ENCODE measurements around the gene TREM1. TPM values are rescaled to one million over a fixed set of nuclear protein-coding genes. Genes with fewer than 3 reads are reported as not detected.

TREM1 gene
- not detected for total RNA-seq
- polyA plus RNA-seq (2013, experiment 1 of 2) = not detected
- not detected for polyA plus RNA-seq (2013, experiment 2 of 2)
- long read RNA-seq, experiment 1 = 0 reads
- long read RNA-seq, experiment 2 = 0 reads
- long read RNA-seq, experiment 3 = 0 reads
- long read RNA-seq, experiment 4 = 0 reads

GRCh38 chr6:41286544-41287346, at the start of gene TREM1:
Gene TREM1 (minus strand): TSS chr6:41286682. CDS start chr6:41286655, 27 bp downstream.
- 92 to 100% methylated on average over 2 to 8 of the region's 8 CpGs for WGBS, 2 experiments (ENCODE audit: insufficient coverage in 1 of 2, insufficient read length in 1 of 2)
- Histone ChIP-seq H3K4me3 (ENCODE audit: low read length) (no peak within 1 kb of the TSS), H3K9me3 (ENCODE audit: control insufficient read depth, low read length) (no peaks in the 10 kb centered on the region), H3K27me3 (ENCODE audit: control insufficient read depth, insufficient read depth, low read length, poor library complexity, severe bottlenecking) (no peaks in the 10 kb centered on the region), H3K9ac (ENCODE audit: extremely low read depth, low read length, poor library complexity, severe bottlenecking) (no peak within 1 kb of the TSS), H3K27ac (ENCODE audit: low read depth, low read length) (no peak within 1 kb of the TSS), H3K4me1 (ENCODE audit: control insufficient read depth, insufficient read depth, low read length) (no peaks in the 10 kb centered on the region), H3K36me3 (ENCODE audit: control insufficient read depth, insufficient read depth, low read length) (no peaks in the 10 kb centered on the region)
- no peaks in the 10 kb centered on the region for H3K9me3 Mint-ChIP-seq
- DNase-seq = no peak
- peaks cover 4% of the 10 kb centered on the region for H3K4me1 Mint-ChIP-seq
- H3K36me3 Mint-ChIP-seq (ENCODE audit: low read depth) = no peaks in the 10 kb centered on the region
- peaks cover 20% of the 10 kb centered on the region for H3K27me3 Mint-ChIP-seq (ENCODE audit: insufficient read depth)
- no peak within 1 kb of the TSS for H3K4me3 Mint-ChIP-seq
- H3K27ac Mint-ChIP-seq = no peak within 1 kb of the TSS
- TF ChIP-seq CTCF (conservative IDR thresholded peaks at IDR 0.05) = no peak

- no peaks in the 10 kb centered on the region for H3K4me1 ChIP-seq (ENCODE audit: control insufficient read depth, insufficient read depth, low read length)
- Mint-ChIP-seq H3K4me1 (no peaks in the 10 kb centered on the region), H3K4me3 (no peak overlapping the region), H3K27me3 (ENCODE audit: insufficient read depth) (peaks cover 1% of the 10 kb centered on the region), H3K27ac (no peak overlapping the region), H3K9me3 (no peaks in the 10 kb centered on the region), H3K36me3 (ENCODE audit: low read depth) (no peaks in the 10 kb centered on the region)
- H3K36me3 ChIP-seq (ENCODE audit: control insufficient read depth, insufficient read depth, low read length) = no peaks in the 10 kb centered on the region
- 85 to 89% methylated on average over 11 of the region's 11 CpGs for WGBS, 2 experiments (ENCODE audit: insufficient coverage in 1 of 2, insufficient read length in 1 of 2)
- no peak overlapping the region for H3K9ac ChIP-seq (ENCODE audit: extremely low read depth, low read length, poor library complexity, severe bottlenecking)
- H3K4me3 ChIP-seq (ENCODE audit: low read length) = no peak overlapping the region
- H3K27me3 ChIP-seq (ENCODE audit: control insufficient read depth, insufficient read depth, low read length, poor library complexity, severe bottlenecking) = peaks cover 5% of the 10 kb centered on the region
- DNase-seq = no peak
- H3K27ac ChIP-seq (ENCODE audit: low read depth, low read length) = no peak overlapping the region
- H3K9me3 ChIP-seq (ENCODE audit: control insufficient read depth, low read length) = no peaks in the 10 kb centered on the region
- TF ChIP-seq CTCF (conservative IDR thresholded peaks at IDR 0.05) = no peak
Measured at GRCh38 chr6:41335943-41336342, 49.5 kb upstream of the TREM1 start.

- H3K4me1 Mint-ChIP-seq = no peaks in the 10 kb centered on the region
- no peak for DNase-seq
Measured at GRCh38 chr6:41335296-41335695, 48.8 kb upstream of the TREM1 start, which contains the start of gene NCR2. Gene NCR2 (plus strand): TSS chr6:41335608. CDS start chr6:41335877, 269 bp downstream.

More at GRCh38 chr6:41335296-41335695, 48.8 kb upstream of the TREM1 start, which contains the start of gene NCR2:
- Mint-ChIP-seq H3K4me3 (no peak within 1 kb of the TSS), H3K9me3 (no peaks in the 10 kb centered on the region), H3K27ac (no peak within 1 kb of the TSS), H3K27me3 (ENCODE audit: insufficient read depth) (peaks cover 1% of the 10 kb centered on the region), H3K36me3 (ENCODE audit: low read depth) (no peaks in the 10 kb centered on the region)
- no peak for TF ChIP-seq CTCF (conservative IDR thresholded peaks at IDR 0.05)
- Histone ChIP-seq H3K4me3 (ENCODE audit: low read length) (no peak within 1 kb of the TSS), H3K9me3 (ENCODE audit: control insufficient read depth, low read length) (no peaks in the 10 kb centered on the region), H3K27me3 (ENCODE audit: control insufficient read depth, insufficient read depth, low read length, poor library complexity, severe bottlenecking) (peaks cover 5% of the 10 kb centered on the region), H3K9ac (ENCODE audit: extremely low read depth, low read length, poor library complexity, severe bottlenecking) (no peak within 1 kb of the TSS), H3K27ac (ENCODE audit: low read depth, low read length) (no peak within 1 kb of the TSS), H3K36me3 (ENCODE audit: control insufficient read depth, insufficient read depth, low read length) (no peaks in the 10 kb centered on the region), H3K4me1 (ENCODE audit: control insufficient read depth, insufficient read depth, low read length) (no peaks in the 10 kb centered on the region)
- WGBS, 2 experiments (ENCODE audit: insufficient coverage in 1 of 2, insufficient read length in 1 of 2) = 90% methylated on average over 5 of the region's 5 CpGs; no CpG with 5 or more reads in 1 of the 2 experiments

All from endodermal cell (in vitro differentiated cells).